Measurements from ENCODE around the gene TROAP.
"Not testable (repeated sequence)": the region's sequence is repeated elsewhere in the genome, so short reads cannot be mapped to it uniquely, and the experiment has no call there.

Gene TROAP

DNA sequence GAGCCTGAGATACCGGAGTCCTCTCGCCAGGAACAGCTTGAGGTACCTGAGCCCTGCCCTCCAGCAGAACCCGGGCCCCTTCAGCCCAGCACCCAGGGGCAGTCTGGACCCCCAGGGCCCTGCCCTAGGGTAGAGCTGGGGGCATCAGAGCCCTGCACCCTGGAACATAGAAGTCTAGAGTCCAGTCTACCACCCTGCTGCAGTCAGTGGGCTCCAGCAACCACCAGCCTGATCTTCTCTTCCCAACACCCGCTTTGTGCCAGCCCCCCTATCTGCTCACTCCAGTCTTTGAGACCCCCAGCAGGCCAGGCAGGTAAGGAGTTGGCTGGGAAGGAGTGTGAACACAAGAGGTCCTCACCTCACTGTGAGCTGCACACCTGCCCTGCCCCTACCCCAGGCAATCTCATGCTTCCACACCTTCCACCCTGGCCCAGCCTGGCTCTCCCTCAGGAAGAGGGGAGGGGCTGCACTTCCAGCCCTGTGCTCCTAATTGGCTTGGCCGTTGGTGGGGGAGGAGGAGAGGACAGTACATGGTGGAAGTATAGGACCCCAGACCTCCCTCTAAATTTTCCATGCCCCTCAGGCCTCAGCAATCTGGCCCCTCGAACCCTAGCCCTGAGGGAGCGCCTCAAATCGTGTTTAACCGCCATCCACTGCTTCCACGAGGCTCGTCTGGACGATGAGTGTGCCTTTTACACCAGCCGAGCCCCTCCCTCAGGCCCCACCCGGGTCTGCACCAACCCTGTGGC is 7.8 kb downstream of the TROAP start:
- no peak for DNase-seq

GRCh38 chr12:49331380-49332222 is 8.5 kb downstream of the TROAP start:
- DNase-seq, result peak; percentile 85

GRCh38 chr12:49332441-49332861 is 9.4 kb downstream of the TROAP start:
- peak; percentile 46 for DNase-seq

GRCh38 chr12:49332891-49333371 is 9.9 kb downstream of the TROAP start:
- no peak for DNase-seq

GRCh38 chr12:49333778-49334177 is 10.7 kb downstream of the TROAP start:
- DNase-seq, result not testable (repeated sequence)

- DNase-seq, result no peak
Measured at GRCh38 chr12:49334226-49334625, 11.2 kb downstream of the TROAP start.

DNA sequence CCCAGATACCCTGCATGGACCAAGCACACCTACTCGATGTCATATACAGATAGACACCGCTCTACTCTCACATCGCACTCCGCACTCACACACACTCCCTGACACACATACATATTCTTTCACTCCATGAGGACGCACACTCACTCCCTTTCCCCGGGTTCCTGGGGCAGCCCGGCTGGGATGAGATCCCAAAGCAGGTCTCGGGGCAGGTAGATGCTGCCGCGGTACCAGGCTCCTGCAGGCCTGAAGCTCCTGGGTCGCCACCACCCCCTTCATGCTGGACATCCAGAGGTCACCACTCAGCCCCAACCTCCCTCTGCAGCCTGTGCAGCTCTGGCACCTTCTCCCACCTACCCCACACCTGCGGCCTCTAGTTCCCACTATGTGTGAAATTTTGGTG is 11.6 kb downstream of the TROAP start:
- no peak for DNase-seq

- DNase-seq, result no peak
Measured at GRCh38 chr12:49335118-49335954, 12.3 kb downstream of the TROAP start.

GRCh38 chr12:49335955-49336644 is 13.0 kb downstream of the TROAP start:
- no peak for DNase-seq

- peak; percentile 90 for DNase-seq
Measured at GRCh38 chr12:49336645-49337584, 13.9 kb downstream of the TROAP start, which contains the start of gene C1QL4. TSS of gene C1QL4 (minus strand) at chr12:49337188. CDS start at chr12:49336477, 711 bp downstream.

DNA sequence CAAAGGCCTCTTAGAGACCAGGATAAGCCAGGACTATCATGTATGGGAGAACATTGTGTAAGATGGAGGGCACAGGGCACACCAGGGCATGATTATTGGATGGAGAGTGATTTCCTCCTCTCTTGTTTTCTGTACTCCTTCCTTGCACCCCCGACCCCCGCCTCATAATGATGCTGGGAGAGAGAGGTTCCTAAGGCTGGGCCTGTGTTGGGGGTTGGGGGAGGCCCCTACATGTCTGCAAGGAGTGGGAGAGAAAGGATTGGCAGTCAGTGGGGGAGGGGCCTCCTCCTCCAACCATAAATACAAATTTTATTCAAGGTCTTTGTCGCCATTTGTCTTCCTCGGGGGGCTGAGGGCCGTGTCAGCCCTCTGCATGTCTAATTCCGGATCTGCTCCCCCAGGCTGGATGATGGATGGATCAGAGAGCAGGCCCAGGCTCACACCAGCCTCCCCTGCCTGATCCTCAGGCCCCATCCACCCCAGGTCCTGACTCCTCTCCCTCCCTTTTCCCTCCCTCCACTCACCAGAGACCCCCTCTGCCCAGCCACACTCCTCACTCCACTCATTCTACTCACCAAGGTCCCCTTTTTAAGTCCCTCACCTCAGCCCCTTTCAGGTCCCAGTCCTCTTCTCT is 15.9 kb downstream of the TROAP start:
- no peak for DNase-seq

GRCh38 chr12:49339464-49339861 is 16.4 kb downstream of the TROAP start:
- no peak for DNase-seq

- no peak for DNase-seq
Measured at GRCh38 chr12:49340095-49340870, 17.2 kb downstream of the TROAP start.

- no peak for DNase-seq
Measured at GRCh38 chr12:49340971-49341776, 18.1 kb downstream of the TROAP start.

DNA sequence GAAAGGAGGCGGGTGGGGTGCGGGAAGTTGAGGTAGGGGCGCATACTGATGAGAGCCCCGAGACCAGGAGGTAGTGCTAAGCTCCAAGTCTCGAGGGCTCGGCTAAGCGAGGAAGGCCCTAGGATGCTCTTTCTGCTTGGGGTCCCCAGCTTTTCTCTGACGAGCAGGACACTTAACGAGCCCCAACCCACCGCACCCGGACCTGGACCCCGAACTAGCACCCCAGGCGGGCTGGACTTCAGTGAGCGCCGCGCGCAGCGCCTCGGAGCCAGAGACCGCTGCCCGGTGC is 18.7 kb downstream of the TROAP start:
- no peak for DNase-seq

DNA sequence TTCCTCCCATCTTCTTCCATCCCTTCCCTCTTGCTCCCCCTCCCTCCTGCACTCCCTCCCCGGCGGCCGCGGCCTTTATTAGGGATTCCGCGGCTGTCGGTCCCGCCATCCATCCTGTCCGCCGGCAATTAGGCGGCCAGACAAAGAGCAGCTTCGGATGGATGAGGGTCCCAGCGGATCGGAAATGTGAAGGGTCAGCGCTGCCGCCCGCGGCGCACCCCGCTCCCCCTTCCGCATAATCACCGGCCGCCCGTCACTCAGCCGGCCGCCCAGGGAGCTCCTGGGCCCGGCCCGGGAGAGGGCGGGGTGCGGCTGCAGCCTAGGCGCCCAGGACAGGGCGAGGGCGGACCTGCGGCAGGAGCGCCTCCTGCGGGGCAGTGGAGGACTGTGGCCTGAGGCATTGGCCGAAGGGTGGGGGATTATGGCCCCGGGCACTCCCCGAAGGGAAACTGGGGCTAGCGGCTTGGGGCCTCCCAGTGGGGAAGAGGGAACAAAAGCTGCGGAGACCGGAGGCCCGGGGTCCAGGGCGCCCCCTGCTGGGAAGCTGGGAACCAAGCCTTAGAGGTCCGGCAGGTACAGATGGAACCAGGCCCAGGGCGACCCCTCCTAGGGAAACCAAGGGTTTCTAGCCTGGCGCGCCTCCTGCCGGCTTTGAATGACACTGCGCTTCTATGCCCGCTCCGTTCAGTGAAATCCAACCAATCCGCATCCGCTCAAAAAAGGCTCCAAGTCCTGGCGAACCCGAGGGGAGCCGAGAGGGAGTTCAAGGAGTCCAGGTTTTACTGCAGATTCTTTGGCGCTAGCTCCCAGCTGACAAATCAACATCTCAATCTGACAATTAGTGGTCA is 19.2 kb downstream of the TROAP start:
- DNase-seq, result peak; percentile 84

DNA sequence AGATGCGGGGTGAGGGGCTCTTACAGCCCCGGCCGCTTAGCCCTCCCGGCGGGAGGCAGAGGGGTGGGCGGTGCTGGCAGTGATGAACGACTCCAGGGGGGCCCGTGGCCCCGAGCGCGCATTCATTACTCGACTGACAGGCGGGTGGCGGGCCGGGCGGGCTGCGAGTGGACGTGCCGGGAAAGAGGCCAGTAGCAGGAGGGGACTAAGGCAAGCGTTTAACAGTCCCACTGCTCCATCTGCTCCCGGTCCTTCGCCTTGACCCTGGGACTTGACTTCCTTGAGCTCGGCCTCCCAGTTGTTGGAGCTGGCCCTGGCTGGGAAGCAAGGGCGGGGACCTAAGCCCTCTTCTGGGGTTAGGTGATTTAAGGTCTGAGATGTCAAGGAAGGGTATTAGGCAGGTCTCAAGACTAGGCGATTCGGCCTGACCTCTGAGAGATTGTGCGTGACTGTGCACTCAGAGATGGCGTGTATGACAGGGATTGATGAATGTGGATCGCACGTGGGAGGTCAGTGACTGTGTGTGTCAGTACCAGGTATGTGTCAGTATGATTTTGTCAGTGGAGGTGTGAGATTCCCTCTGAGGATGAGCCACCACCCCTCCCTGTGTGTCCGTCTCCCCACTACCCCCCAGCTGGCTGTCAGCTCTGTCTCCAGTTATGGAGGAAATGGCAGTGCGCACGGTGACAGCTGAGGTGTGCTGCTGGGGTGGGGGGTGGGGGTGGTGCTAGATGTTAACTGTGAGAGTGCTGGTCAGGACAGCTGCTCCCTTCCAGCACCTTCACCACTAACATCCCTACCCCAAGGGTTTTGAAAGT is 20.1 kb downstream of the TROAP start:
- peak; percentile 50 for DNase-seq

Measured in femur (tissue), 1 donor.